AG04449 (cell line): ENCODE measurements around the gene WDR17.
A peak's percentile ranks its signal among the peaks of the same experiment; 100 is the strongest.

Experiments used
- CTCF ChIA-PET: fragments of 350-600 bp; formaldehyde crosslinking; extraction: SDS; loops from one replicate; lab custom pipeline; 2021; ENCODE audit warnings: antibody characterized with exemption; lab: Yijun Ruan, JAX
- POLR2A ChIA-PET: fragments of 400-600, 350-600 bp; formaldehyde crosslinking; extraction: SDS; loops from one replicate; lab custom pipeline; 2020; ENCODE audit warnings: antibody characterized with exemption, inconsistent platforms; lab: Yijun Ruan, JAX
- DNase-seq: peaks from one replicate; pipeline ENCODE4 v3.0.0-alpha.2; 2010; ENCODE audit warnings: low read depth, low spot score
- H3K4me3 ChIP-seq: 2 replicates; pipeline ENCODE4 v1.5.1; 2011; ENCODE audit warnings: low read depth, mild to moderate bottlenecking, control low read depth, low read length
- CTCF ChIP-seq: IDR thresholded peaks from one replicate; pipeline ENCODE4 v1.5.1; 2011; ENCODE audit warnings: mild to moderate bottlenecking, moderate library complexity, low read length, control low read depth, inconsistent platforms; ENCODE audit not compliant: insufficient read depth; ENCODE audit errors: missing control alignments

Gene WDR17

GRCh38 chr4:176102414-176103063, 36.9 kb downstream of the WDR17 start:
- no peak overlapping the region for H3K4me3 ChIP-seq
- POLR2A ChIA-PET: no interaction called here
- DNase-seq: no peak
- no peak for TF ChIP-seq CTCF
- CTCF ChIA-PET: interaction anchor here (1.4 kb wide), 1 partner anchor 223 kb away, joined by 5 read pairs; no protein-coding TSS in a partner anchor

- ChIA-PET POLR2A (no interaction called here), CTCF (no interaction called here)
- DNase-seq: no peak
- no peak for TF ChIP-seq CTCF
- no peak overlapping the region for H3K4me3 ChIP-seq
Measured at GRCh38 chr4:176107695-176108094, 42.1 kb downstream of the WDR17 start.

- ChIA-PET POLR2A (no interaction called here), CTCF (interaction anchor here (1.0 to 4.4 kb wide), 5 partner anchors 13 to 217 kb away, joined by 3 to 18 read pairs (median 4); no protein-coding TSS in a partner anchor)
- DNase-seq: no peak
- H3K4me3 ChIP-seq: no peak overlapping the region
- TF ChIP-seq CTCF: peak; percentile 53
Measured at GRCh38 chr4:176123710-176124407, 58.2 kb downstream of the WDR17 start.

GRCh38 chr4:176125063-176125462, 59.4 kb downstream of the WDR17 start:
- ChIA-PET CTCF (interaction anchor here (0.6 to 4.4 kb wide), 3 partner anchors 11 to 216 kb away, joined by 3 to 18 read pairs (median 4); no protein-coding TSS in a partner anchor), POLR2A (no interaction called here)
- H3K4me3 ChIP-seq: no peak overlapping the region
- no peak for TF ChIP-seq CTCF
- DNase-seq: no peak

GRCh38 chr4:176134670-176135069, 69.0 kb downstream of the WDR17 start:
- no peak for DNase-seq
- POLR2A ChIA-PET: no interaction called here
- no peak for TF ChIP-seq CTCF
- CTCF ChIA-PET: no interaction called here
- no peak overlapping the region for H3K4me3 ChIP-seq

- TF ChIP-seq CTCF: no peak
- DNase-seq: no peak
- ChIA-PET POLR2A (no interaction called here), CTCF (interaction anchor here (1.3 to 2.0 kb wide), 5 partner anchors 13 to 204 kb away, joined by 3 to 12 read pairs (median 3); no protein-coding TSS in a partner anchor)
- no peak overlapping the region for H3K4me3 ChIP-seq
Measured at GRCh38 chr4:176137631-176138030, 72.0 kb downstream of the WDR17 start.
